Adrenal gland (tissue), 12 donors: ENCODE data around the gene SH2D1B. TPM values are rescaled to one million over a fixed set of nuclear protein-coding genes. Genes with fewer than 3 reads are reported as not detected.

Experiments
- DNase-seq, 7 donors: peaks; one replicate each; pipeline ENCODE4 v3.0.0-alpha.2; 2019 to 2020
- H3K27ac ChIP-seq, 5 donors: fragments of 200-600 bp; sonication (generic) in 4 of 5; 1 replicate in 3 of 5; 2 replicates in 2 of 5; pipeline versions ENCODE4 v1.5.1 to v1.8.0; 2016 to 2020; ENCODE audit warnings: mild to moderate bottlenecking in 1 of 5
- H3K27me3 ChIP-seq: fragments of 200-600 bp; 2 replicates; pipeline ENCODE4 v1.8.0; 2021
- H3K36me3 ChIP-seq, 2 donors: fragments of 200-600 bp; replicated peaks in 1 of 2; 1 replicate in 1 of 2; 2 replicates in 1 of 2; pipeline versions ENCODE4 v1.5.1 to v1.8.0; 2018 to 2022
- H3K4me1 ChIP-seq, 2 donors: fragments of 200-600 bp; replicated peaks in 1 of 2; 1 replicate in 1 of 2; 2 replicates in 1 of 2; pipeline versions ENCODE4 v1.5.1 to v1.8.0; 2018 to 2021
- H3K4me3 ChIP-seq, 4 donors: fragments of 200-600 bp; sonication (generic) in 3 of 4; one replicate each; pipeline ENCODE4 v1.5.1; 2016 to 2018
- H3K9me3 ChIP-seq, 3 donors: fragments of 200-600 bp; sonication (generic) in 1 of 3; replicated peaks in 1 of 3; 1 replicate in 2 of 3; 2 replicates in 1 of 3; pipeline versions ENCODE4 v1.5.1 to v1.8.0; 2016 to 2021
- CTCF ChIP-seq, 6 experiments: fragments of 450-650 bp in 4 of 6; fragments of 200-600 bp in 2 of 6; sonication (generic) in 1 of 6; IDR thresholded peaks; 1 replicate in 5 of 6; 2 replicates in 1 of 6; pipeline versions ENCODE4 v1.5.1 to v1.8.0; 2016 to 2021; ENCODE audit warnings: antibody characterized with exemption in 6 of 6, mild to moderate bottlenecking in 2 of 6, moderate library complexity in 1 of 6
- POLR2A ChIP-seq, 2 donors: fragments of 450-650 bp; IDR thresholded peaks; one replicate each; pipeline ENCODE4 v1.6.1; 2017; ENCODE audit warnings: antibody characterized with exemption in 2 of 2, mild to moderate bottlenecking in 2 of 2, moderate library complexity in 1 of 2
- WGBS, 4 donors: extraction: QIAGEN DNeasy Blood & Tissue Kit in 2 of 4; methylation state at CpG; one replicate each; pipeline versions ENCODE4 v1.1.5 to v1.1.7; 2013 to 2017; 5-methylcytosine and 5-hydroxymethylcytosine counted together
- intact Hi-C, 2 donors: fragments of 100-400 bp; cut with DNase I; formaldehyde crosslinking; loops; one replicate each; pipeline versions ENCODE4 v1.14.1 to v1.15.0; 2022 to 2023
- polyA plus RNA-seq, 3 donors: library from polyadenylated mRNA; stranded (reverse); fragments of 200-250 nt in 2 of 3; fragments of 350-450 nt in 1 of 3; fragmentation: Illumina TruSeq in 1 of 3; extraction: RNeasy Lipid Tissue Mini Kit (QIAGEN cat#74804) in 1 of 3; gene quantifications; one replicate each; pipeline ENCODE4 v1.2.3, GENCODE V29; 2013 to 2014
- total RNA-seq, 9 donors: library from RNA; depleted of rRNA in 4 of 9; stranded (reverse); fragments of >200 nt in 4 of 9; fragments of 120-200 nt in 1 of 9; fragmentation: NEBNext Ultra II Directional in 1 of 9; extraction: Animal tissue kit (Norgen Biotek cat#: 25700) in 1 of 9; gene quantifications; one replicate each; pipeline versions ENCODE4 v1.1.0 to v1.2.4, GENCODE V29; 2013 to 2023
- donor health status: healthy with polysubstance abuse.
- donor health status: Bipolar disorder and iron deficiency.
- donor health status: DM: yes; HTN: yes; CAD: no.
- donor health status: DM: no; HTN: no; CAD: no.
- donor health status: DM: no; HTN: no; CAD: no.
- donor health status: DM: yes; HTN: yes; CAD: no.

Gene SH2D1B
- total and polyA plus RNA-seq, 12 donors = 0.08 to 0.13 (median 0.11) TPM; not detected in 9

GRCh38 chr1:162370161-162370560, 41.8 kb downstream of the SH2D1B start:
- no peak overlapping the region for H3K27ac ChIP-seq
- no peaks in the 10 kb centered on the region for H3K4me1 ChIP-seq
- intact Hi-C loops = no loop called here
- no peaks in the 10 kb centered on the region for H3K36me3 ChIP-seq
- H3K9me3 ChIP-seq = no peaks in the 10 kb centered on the region
- TF ChIP-seq POLR2A (IDR thresholded peaks at IDR 0.05) = no peak
- no peak for TF ChIP-seq CTCF (IDR thresholded peaks at IDR 0.05)
- no peak for DNase-seq
- 83 to 96% (median 92%) methylated on average over 1 of the region's 1 CpG for WGBS, 4 donors
- no peak overlapping the region for H3K4me3 ChIP-seq
- no peaks in the 10 kb centered on the region for H3K27me3 ChIP-seq

GRCh38 chr1:162369571-162369970, 42.4 kb downstream of the SH2D1B start:
- no peaks in the 10 kb centered on the region for H3K9me3 ChIP-seq
- H3K36me3 ChIP-seq = no peaks in the 10 kb centered on the region
- TF ChIP-seq POLR2A (IDR thresholded peaks at IDR 0.05) (no peak), CTCF (IDR thresholded peaks at IDR 0.05) (no peak)
- no peaks in the 10 kb centered on the region for H3K27me3 ChIP-seq
- DNase-seq = no peak
- WGBS, 4 donors = 82 to 98% (median 90%) methylated on average over 7 of the region's 7 CpGs
- intact Hi-C loops = no loop called here
- no peak overlapping the region for H3K27ac ChIP-seq
- no peak overlapping the region for H3K4me3 ChIP-seq
- H3K4me1 ChIP-seq = no peaks in the 10 kb centered on the region

GRCh38 chr1:162368451-162368850, 43.5 kb downstream of the SH2D1B start:
- Histone ChIP-seq H3K4me1 (no peaks in the 10 kb centered on the region), H3K27me3 (no peaks in the 10 kb centered on the region), H3K36me3 (no peaks in the 10 kb centered on the region), H3K9me3 (no peaks in the 10 kb centered on the region), H3K27ac (no peak overlapping the region), H3K4me3 (no peak overlapping the region)
- no peak for TF ChIP-seq CTCF (IDR thresholded peaks at IDR 0.05)
- WGBS, 4 donors = 66 to 96% (median 77%) methylated on average over 3 to 4 of the region's 4 CpGs
- DNase-seq = no peak
- intact Hi-C loops = no loop called here

- Histone ChIP-seq H3K4me1 (no peaks in the 10 kb centered on the region), H3K27ac (no peak overlapping the region), H3K4me3 (no peak overlapping the region), H3K36me3 (no peaks in the 10 kb centered on the region), H3K27me3 (no peaks in the 10 kb centered on the region), H3K9me3 (no peaks in the 10 kb centered on the region)
- no peak for TF ChIP-seq CTCF (IDR thresholded peaks at IDR 0.05)
- TF ChIP-seq POLR2A (IDR thresholded peaks at IDR 0.05) = no peak
- intact Hi-C loops = no loop called here
- no peak for DNase-seq
- WGBS, 4 donors = 90 to 96% (median 94%) methylated on average over 10 of the region's 10 CpGs
Observed at GRCh38 chr1:162367772-162368171, 44.2 kb downstream of the SH2D1B start.
